GM12801 (cell line): ENCODE measurements around the gene SMIM10.

Experiments
- CTCF ChIP-seq: IDR thresholded peaks from one replicate; pipeline ENCODE4 v1.5.1; 2011; ENCODE audit warnings: control low read depth; ENCODE audit not compliant: insufficient read length; ENCODE audit errors: extremely low read depth

Gene SMIM10

GRCh38 chrX:135000516-135000915 lies 9.7 kb downstream of the SMIM10 start:
- no peak for TF ChIP-seq CTCF

DNA sequence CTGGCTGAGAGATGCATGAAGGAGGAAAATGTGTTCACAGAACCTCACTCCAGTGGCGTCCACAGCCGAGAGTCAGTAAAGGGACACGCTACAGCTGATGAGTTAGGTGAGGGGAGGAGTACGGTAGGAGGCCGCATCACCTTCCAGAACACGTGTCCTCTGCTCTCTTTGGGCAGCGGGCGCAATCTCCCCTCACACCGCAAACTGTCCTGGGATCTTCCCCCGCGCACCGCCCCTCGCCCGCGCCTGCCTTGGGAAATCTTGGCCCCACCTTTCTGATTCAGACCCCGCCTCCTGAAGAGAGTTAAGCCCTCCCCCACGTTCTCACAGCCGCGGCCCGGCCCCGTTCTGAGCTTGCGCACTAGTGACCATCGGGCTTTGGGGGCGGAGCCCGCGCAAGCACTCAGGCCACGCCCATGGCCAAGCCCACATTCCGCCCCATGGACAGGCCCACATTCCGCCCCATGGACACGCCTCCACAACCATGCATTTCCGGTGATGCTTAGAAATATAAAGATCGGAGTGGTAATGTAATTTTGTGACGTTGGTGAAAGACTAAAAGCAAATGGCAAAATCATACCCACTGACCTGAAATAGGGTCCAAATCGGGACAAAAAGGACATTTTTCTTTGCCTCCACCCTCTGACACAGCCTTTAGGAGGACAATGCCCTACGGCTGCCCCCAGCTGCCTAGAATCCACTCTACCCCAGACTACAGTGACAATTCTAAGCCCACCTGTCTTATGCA lies 13.3 kb downstream of the SMIM10 start:
- TF ChIP-seq CTCF, result no peak

GRCh38 chrX:135006187-135006586 lies 15.4 kb downstream of the SMIM10 start:
- TF ChIP-seq CTCF, result no peak

- no peak for TF ChIP-seq CTCF
These were observed 18.3 kb downstream of the SMIM10 start for GRCh38 chrX:135009057-135009610.

GRCh38 chrX:135009838-135010237 lies 19.0 kb downstream of the SMIM10 start:
- no peak for TF ChIP-seq CTCF

GRCh38 chrX:135010921-135011320 lies 20.1 kb downstream of the SMIM10 start:
- no peak for TF ChIP-seq CTCF

DNA sequence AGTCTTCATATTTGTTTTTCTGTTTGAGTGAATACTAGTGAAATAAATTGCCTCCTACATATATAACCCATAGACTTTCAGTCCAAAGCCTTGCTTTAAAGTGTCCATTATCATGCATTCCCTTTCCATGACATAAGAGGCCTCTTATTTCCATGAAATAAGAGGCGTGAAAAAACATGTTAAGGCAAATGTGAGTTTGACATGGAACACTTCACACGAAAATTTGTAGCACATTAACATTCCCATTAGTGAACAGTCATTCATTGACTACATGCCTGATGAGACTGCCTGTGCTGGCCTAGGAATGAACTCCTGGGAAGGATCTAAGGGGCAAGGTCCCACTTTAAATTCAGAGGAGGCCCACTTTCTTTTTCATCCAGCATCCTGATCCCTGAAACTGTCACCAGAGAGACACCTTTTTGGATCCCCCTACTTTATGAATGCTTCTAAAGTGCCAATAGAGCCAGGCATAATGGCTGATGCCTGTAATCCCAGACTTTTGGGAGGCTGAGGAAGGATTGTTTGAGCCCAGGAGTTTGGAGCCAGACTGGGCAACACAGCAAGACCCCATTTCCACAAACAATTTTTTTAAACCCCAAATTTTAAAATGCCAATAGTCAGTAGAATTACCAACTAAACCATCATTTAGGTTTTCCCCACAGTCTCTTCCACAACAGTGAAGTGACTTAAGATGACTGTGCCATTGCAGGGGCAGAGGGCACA lies 24.9 kb downstream of the SMIM10 start:
- no peak for TF ChIP-seq CTCF
